ENCODE measurements around the gene RECK.

- TF ChIP-seq SUZ12 (IDR thresholded peaks at IDR 0.05; ENCODE audit: extremely low read depth, insufficient read depth, insufficient read length), result no peak
- no peak for TF ChIP-seq ZNF274 (IDR thresholded peaks at IDR 0.05; ENCODE audit: low read depth, low read length)
- no peak for TF ChIP-seq YY1 (IDR thresholded peaks at IDR 0.05; ENCODE audit: insufficient read depth, insufficient read length)
Measured at GRCh38 chr9:36031774-36032555, 4.7 kb upstream of the RECK start.

Measured in NT2/D1 (cell line).